ENCODE measurements around the gene NELL1.

NELL1 gene

GRCh38 chr11:21561581-21561980, 892.2 kb downstream of the NELL1 start:
- DNase-seq (ENCODE audit: low read depth in 2 of 2) = no peak

- no peak for DNase-seq (ENCODE audit: low read depth in 2 of 2)
Observed at GRCh38 chr11:21564095-21564494, 894.7 kb downstream of the NELL1 start.

GRCh38 chr11:21564833-21565682, 895.7 kb downstream of the NELL1 start:
- no peak for DNase-seq (ENCODE audit: low read depth in 2 of 2)

- no peak for DNase-seq (ENCODE audit: low read depth in 2 of 2)
Observed at GRCh38 chr11:21566521-21567117, 897.2 kb downstream of the NELL1 start.

- no peak for DNase-seq (ENCODE audit: low read depth in 2 of 2)
Observed at GRCh38 chr11:21567645-21568290, 898.4 kb downstream of the NELL1 start.

GRCh38 chr11:21572210-21572609, 902.8 kb downstream of the NELL1 start:
- no peak for DNase-seq (ENCODE audit: low read depth in 2 of 2)

GRCh38 chr11:21582791-21583190, 913.4 kb downstream of the NELL1 start:
- no peak for DNase-seq (ENCODE audit: low read depth in 2 of 2)

- DNase-seq (ENCODE audit: low read depth in 2 of 2) = no peak
Observed at GRCh38 chr11:21588754-21589153, 919.4 kb downstream of the NELL1 start.

- no peak for DNase-seq (ENCODE audit: low read depth in 2 of 2)
Observed at GRCh38 chr11:21602699-21603098, 933.3 kb downstream of the NELL1 start.

GRCh38 chr11:21603886-21604285, 934.5 kb downstream of the NELL1 start:
- DNase-seq (ENCODE audit: low read depth in 2 of 2) = no peak

- DNase-seq (ENCODE audit: low read depth in 2 of 2) = no peak
Observed at GRCh38 chr11:21604564-21604963, 935.2 kb downstream of the NELL1 start.

GRCh38 chr11:21612326-21612725, 942.9 kb downstream of the NELL1 start:
- no peak for DNase-seq (ENCODE audit: low read depth in 2 of 2)

- DNase-seq (ENCODE audit: low read depth in 2 of 2) = no peak
Observed at GRCh38 chr11:21614961-21615360, 945.6 kb downstream of the NELL1 start.

- no peak for DNase-seq (ENCODE audit: low read depth in 2 of 2)
Observed at GRCh38 chr11:21615955-21616371, 946.6 kb downstream of the NELL1 start.

- no peak for DNase-seq (ENCODE audit: low read depth in 2 of 2)
Observed at GRCh38 chr11:21622566-21622965, 953.2 kb downstream of the NELL1 start.

GRCh38 chr11:21622995-21623394, 953.6 kb downstream of the NELL1 start:
- no peak for DNase-seq (ENCODE audit: low read depth in 2 of 2)

All from stimulated activated CD8-positive, alpha-beta memory T cell treated with anti-CD3 and anti-CD28 coated beads, Interleukin-15, amount 100 ng/mL, for 4 hours (primary cell).